ENCODE results near the gene GPS2.

The GPS2 gene

DNA sequence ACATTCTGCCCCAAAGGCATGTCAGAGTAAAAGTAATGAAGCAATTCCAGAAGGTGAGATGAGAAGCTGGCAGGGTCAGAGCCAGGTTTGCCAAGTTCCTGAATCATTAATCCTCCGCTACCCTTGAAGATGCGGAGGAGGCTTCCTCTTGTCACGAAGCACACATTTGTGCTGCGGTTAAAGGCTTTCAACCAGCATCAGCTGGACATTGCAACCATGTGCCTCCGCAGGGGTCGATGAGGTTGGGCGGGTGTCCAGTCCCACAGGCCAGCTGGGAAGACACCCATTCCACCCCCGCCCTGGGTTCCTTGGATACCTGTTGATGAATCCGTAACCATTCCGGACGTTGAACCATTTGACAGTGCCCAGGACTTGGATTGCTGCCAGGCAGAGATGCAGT is 22.0 kb downstream of the GPS2 start:
- DNase-seq (ENCODE audit: low spot score), result no peak
- in situ Hi-C loops (cut with MboI; ENCODE audit: low pct_unique_long_range_greater_than_20kb, low sequenced_read_pairs, unreplicated experiment), result loop anchor here (10.0 kb wide), 1 partner anchor 238 kb away; no protein-coding TSS in a partner anchor
- TF ChIP-seq, protein P1, sequence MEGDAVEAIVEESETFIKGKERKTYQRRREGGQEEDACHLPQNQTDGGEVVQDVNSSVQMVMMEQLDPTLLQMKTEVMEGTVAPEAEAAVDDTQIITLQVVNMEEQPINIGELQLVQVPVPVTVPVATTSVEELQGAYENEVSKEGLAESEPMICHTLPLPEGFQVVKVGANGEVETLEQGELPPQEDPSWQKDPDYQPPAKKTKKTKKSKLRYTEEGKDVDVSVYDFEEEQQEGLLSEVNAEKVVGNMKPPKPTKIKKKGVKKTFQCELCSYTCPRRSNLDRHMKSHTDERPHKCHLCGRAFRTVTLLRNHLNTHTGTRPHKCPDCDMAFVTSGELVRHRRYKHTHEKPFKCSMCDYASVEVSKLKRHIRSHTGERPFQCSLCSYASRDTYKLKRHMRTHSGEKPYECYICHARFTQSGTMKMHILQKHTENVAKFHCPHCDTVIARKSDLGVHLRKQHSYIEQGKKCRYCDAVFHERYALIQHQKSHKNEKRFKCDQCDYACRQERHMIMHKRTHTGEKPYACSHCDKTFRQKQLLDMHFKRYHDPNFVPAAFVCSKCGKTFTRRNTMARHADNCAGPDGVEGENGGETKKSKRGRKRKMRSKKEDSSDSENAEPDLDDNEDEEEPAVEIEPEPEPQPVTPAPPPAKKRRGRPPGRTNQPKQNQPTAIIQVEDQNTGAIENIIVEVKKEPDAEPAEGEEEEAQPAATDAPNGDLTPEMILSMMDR (IDR thresholded peaks at IDR 0.05; ENCODE audit: extremely low read depth, insufficient read depth, missing control alignments), result no peak

DNA sequence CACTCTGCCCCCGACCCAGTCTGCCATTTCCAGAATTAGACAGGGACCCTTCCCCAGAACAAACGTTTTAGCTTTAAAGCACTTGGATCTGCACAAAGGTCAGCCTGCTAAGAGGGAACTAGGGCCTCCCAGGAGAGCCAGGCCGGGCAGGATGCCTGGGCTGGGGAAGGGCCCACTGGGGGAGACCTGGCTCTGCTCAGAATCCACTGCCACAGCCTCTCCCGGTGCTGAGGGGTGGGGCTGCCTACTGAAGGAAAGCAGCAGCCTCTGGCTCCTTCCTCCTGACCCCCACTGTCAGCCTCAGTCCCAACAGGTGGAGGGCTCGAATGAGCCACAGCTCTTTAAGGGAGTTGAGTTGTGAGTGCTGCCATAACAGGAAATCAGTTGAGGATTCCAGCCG is 22.4 kb downstream of the GPS2 start:
- peak; percentile 31 for DNase-seq (ENCODE audit: low spot score)
- in situ Hi-C loops (cut with MboI; ENCODE audit: low pct_unique_long_range_greater_than_20kb, low sequenced_read_pairs, unreplicated experiment), result loop anchor here (10.0 kb wide), 1 partner anchor 238 kb away; no protein-coding TSS in a partner anchor
- TF ChIP-seq, protein P1 (IDR thresholded peaks at IDR 0.05; ENCODE audit: extremely low read depth, insufficient read depth, missing control alignments), result no peak

DNA sequence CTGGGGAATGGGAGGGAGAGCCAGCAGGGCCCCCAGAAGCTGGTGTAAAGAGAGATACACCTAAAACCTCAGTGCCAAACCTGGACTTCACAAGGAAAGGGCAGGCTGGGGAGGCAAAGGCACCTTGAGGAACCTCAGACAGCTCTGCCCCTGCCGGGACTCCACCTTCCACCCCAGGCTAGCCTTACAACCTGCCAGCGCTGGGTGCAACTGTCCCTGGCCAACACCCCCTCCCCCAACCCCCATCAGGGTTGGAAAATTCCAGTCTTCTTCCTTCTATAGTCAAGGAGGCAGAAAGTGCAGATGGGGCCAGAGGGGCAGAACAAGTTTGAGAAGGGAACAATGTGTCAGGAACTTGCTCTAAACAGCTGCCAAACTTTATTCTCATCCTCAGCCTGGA is 23.0 kb downstream of the GPS2 start:
- in situ Hi-C loops (cut with MboI; ENCODE audit: low pct_unique_long_range_greater_than_20kb, low sequenced_read_pairs, unreplicated experiment), result loop anchor here (10.0 kb wide), 1 partner anchor 237 kb away; no protein-coding TSS in a partner anchor
- TF ChIP-seq, protein P1 (IDR thresholded peaks at IDR 0.05; ENCODE audit: extremely low read depth, insufficient read depth, missing control alignments), result no peak
- no peak for DNase-seq (ENCODE audit: low spot score)

DNA sequence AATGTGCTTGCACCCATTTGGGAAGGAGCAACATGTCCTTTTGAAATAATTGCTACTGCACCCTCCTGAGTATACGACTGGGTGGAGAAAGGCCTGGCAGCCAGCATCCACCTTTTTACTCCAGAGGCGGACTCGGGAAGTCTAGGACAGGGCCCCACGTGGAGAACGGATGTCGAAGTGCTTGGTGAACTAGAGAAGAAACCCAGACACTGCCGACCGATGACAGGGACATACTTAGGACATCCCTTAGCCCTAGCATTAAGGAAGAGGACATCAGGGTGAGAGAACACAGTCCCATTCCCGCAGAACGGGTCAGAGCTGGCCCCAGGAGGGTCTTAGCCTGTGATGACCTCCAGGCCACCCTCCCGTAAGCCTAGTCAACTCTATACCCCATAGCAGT is 24.5 kb downstream of the GPS2 start:
- DNase-seq (ENCODE audit: low spot score), result peak; percentile 12
- in situ Hi-C loops (cut with MboI; ENCODE audit: low pct_unique_long_range_greater_than_20kb, low sequenced_read_pairs, unreplicated experiment), result loop anchor here (10.0 kb wide), 1 partner anchor 236 kb away; no protein-coding TSS in a partner anchor
- TF ChIP-seq, protein P1 (IDR thresholded peaks at IDR 0.05; ENCODE audit: extremely low read depth, insufficient read depth, missing control alignments), result no peak

DNA sequence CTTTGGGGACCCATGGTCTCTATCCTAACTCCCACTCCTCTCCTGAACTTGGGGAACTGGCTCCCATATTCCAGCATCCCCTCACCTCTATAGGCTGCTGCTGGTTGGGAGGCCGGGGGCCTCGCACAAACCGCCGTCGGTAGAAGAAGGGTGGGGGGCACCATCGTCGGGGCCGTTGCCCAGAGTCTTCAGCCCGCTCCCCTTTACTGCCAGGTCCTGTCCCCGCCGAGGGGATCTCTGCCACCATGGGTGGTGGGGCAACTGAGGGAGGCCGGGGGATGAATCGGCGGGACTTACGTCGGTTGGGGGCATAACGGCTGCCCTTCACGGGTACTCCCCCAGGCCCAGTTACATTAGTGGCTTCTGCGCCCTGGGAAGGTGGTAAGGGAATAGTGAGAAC is 25.0 kb downstream of the GPS2 start:
- DNase-seq (ENCODE audit: low spot score), result no peak
- TF ChIP-seq, protein P1 (IDR thresholded peaks at IDR 0.05; ENCODE audit: extremely low read depth, insufficient read depth, missing control alignments), result no peak

DNA sequence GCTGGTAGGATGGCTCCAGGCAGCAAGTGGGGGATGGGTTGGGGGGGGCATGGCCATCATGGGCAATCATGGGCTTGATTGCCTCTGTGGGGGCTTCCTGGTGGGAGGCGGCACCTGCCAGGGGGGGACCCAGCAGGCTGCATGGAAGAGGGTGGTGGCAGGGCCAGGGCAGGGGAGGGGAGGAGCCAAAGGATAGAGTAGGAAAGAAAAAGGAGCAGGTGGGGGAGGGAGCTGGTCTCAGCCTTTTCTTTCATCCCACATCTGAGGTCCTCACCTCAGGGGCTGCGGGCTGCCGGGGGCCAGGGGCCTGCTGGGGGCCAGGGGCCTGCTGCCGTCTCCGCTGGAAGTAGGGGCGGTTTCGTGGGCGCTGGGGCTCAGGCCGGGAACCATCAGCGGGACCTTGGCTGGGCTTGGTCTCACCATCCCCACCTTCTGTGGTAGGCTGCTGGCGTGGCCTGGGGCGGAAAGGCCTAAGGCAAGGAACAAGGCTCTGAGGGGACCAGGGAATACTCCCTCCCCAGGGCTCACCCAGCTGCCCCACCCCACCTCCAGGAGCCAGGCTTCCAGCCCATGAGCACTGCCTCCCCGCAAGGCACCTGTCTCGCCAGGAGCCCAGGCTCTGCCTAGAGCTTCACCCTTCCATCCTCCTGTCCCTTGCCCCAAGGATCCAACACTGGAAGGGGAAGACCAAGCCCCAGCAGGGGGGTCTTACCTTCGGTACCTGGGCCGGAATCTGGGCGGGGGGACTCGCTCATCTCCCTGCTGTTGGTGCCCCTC is 25.7 kb downstream of the GPS2 start:
- in situ Hi-C loops (cut with MboI; ENCODE audit: low pct_unique_long_range_greater_than_20kb, low sequenced_read_pairs, unreplicated experiment), result loop anchor here (10.0 kb wide), 1 partner anchor 235 kb away; no protein-coding TSS in a partner anchor

More for the DNA sequence above, 25.0 kb downstream of the GPS2 start:
- in situ Hi-C loops (cut with MboI; ENCODE audit: low pct_unique_long_range_greater_than_20kb, low sequenced_read_pairs, unreplicated experiment), result loop anchor here (10.0 kb wide), 1 partner anchor 235 kb away; no protein-coding TSS in a partner anchor

More for the DNA sequence above, 25.7 kb downstream of the GPS2 start:
- TF ChIP-seq, protein P1 (IDR thresholded peaks at IDR 0.05; ENCODE audit: extremely low read depth, insufficient read depth, missing control alignments), result no peak
- peak; percentile 16 for DNase-seq (ENCODE audit: low spot score)
